CD4-positive, alpha-beta T cell treated with Interleukin-15 for 4 hours (primary cell): Measurements from ENCODE around the gene PHGDH.

ENCODE experiments used
- DNase-seq: peaks from one replicate; pipeline ENCODE4 v3.0.0-alpha.2; 2020; ENCODE audit warnings: low spot score

The PHGDH gene

GRCh38 chr1:119790451-119791198, 78.9 kb downstream of the PHGDH start:
- DNase-seq = no peak

GRCh38 chr1:119791377-119791776, 79.6 kb downstream of the PHGDH start:
- DNase-seq = no peak
